Measurements from ENCODE around the gene STAMBPL1.

STAMBPL1 gene

DNA sequence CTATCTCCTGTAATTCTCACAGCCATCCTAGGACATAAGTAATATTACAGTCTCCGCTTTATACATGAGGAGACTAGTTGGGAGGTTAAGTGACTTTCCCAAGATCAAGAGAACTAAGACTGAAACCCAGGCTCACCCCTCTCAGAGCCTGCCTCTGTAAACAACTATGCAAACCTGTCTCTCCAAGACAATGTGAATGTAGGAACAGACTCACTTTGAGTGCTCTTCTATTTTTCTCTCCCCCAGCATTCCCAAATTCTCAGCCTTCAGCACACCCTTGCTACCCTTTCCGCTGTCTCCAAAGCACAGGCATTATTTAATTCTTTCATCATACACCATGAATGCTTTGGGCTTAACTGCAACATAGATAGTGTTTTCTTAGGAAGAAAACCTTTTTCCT lies 58.9 kb downstream of the STAMBPL1 start:
- in situ Hi-C loops (cut with HindIII; ENCODE audit: low pct_ligation_motif_present, low sequenced_read_pairs): no loop called here
- H3K4me3 ChIP-seq (ENCODE audit: low read depth, low read length): no peak overlapping the region
- H3K27me3 ChIP-seq (replicated peaks): no peaks in the 10 kb centered on the region
- H3K36me3 ChIP-seq (replicated peaks): peaks cover 38% of the 10 kb centered on the region
- TF ChIP-seq, protein P1, sequence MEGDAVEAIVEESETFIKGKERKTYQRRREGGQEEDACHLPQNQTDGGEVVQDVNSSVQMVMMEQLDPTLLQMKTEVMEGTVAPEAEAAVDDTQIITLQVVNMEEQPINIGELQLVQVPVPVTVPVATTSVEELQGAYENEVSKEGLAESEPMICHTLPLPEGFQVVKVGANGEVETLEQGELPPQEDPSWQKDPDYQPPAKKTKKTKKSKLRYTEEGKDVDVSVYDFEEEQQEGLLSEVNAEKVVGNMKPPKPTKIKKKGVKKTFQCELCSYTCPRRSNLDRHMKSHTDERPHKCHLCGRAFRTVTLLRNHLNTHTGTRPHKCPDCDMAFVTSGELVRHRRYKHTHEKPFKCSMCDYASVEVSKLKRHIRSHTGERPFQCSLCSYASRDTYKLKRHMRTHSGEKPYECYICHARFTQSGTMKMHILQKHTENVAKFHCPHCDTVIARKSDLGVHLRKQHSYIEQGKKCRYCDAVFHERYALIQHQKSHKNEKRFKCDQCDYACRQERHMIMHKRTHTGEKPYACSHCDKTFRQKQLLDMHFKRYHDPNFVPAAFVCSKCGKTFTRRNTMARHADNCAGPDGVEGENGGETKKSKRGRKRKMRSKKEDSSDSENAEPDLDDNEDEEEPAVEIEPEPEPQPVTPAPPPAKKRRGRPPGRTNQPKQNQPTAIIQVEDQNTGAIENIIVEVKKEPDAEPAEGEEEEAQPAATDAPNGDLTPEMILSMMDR (IDR thresholded peaks at IDR 0.05; ENCODE audit: low read depth, low read length, missing control alignments): no peak
- no peak overlapping the region for H3K27ac ChIP-seq
- DNase-seq: no peak

GRCh38 chr10:88941026-88941425 lies 61.0 kb downstream of the STAMBPL1 start:
- in situ Hi-C loops (cut with HindIII; ENCODE audit: low pct_ligation_motif_present, low sequenced_read_pairs): no loop called here
- H3K27ac ChIP-seq: no peak overlapping the region
- TF ChIP-seq, protein P1 (IDR thresholded peaks at IDR 0.05; ENCODE audit: low read depth, low read length, missing control alignments): no peak
- no peaks in the 10 kb centered on the region for H3K27me3 ChIP-seq (replicated peaks)
- no peak for DNase-seq
- H3K36me3 ChIP-seq (replicated peaks): peaks cover 35% of the 10 kb centered on the region
- H3K4me3 ChIP-seq (ENCODE audit: low read depth, low read length): no peak overlapping the region

- Histone ChIP-seq H3K4me3 (ENCODE audit: low read depth, low read length) (no peak overlapping the region), H3K27ac (no peak overlapping the region), H3K27me3 (replicated peaks) (no peaks in the 10 kb centered on the region), H3K36me3 (replicated peaks) (peaks cover 27% of the 10 kb centered on the region)
- no peak for DNase-seq
- in situ Hi-C loops (cut with HindIII; ENCODE audit: low pct_ligation_motif_present, low sequenced_read_pairs): no loop called here
- TF ChIP-seq, protein P1 (IDR thresholded peaks at IDR 0.05; ENCODE audit: low read depth, low read length, missing control alignments): no peak
These were observed 63.7 kb downstream of the STAMBPL1 start for GRCh38 chr10:88943778-88944177.

DNA sequence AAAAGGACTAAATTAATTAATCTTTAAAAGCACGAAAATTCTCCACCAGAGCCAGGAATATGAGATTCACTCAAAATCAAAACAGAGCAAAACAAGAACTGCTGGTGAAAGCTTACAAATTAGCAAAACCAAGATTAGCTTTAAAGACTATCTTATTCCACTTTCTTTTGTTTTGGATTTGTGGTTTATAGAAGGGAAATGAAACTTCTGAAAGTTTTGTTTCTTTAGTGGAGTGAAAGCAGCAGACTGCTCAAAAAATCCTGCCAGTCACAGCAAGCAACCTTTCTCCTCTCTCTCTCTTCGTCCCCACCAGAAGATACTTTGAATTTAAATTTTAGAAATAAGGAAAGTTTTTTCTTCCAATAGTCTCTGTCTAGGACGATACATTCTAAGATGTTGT lies 64.8 kb downstream of the STAMBPL1 start:
- Histone ChIP-seq H3K27ac (no peak overlapping the region), H3K27me3 (replicated peaks) (no peaks in the 10 kb centered on the region), H3K36me3 (replicated peaks) (peaks cover 22% of the 10 kb centered on the region), H3K4me3 (ENCODE audit: low read depth, low read length) (no peak overlapping the region)
- in situ Hi-C loops (cut with HindIII; ENCODE audit: low pct_ligation_motif_present, low sequenced_read_pairs): no loop called here
- TF ChIP-seq, protein P1 (IDR thresholded peaks at IDR 0.05; ENCODE audit: low read depth, low read length, missing control alignments): no peak
- DNase-seq: no peak

DNA sequence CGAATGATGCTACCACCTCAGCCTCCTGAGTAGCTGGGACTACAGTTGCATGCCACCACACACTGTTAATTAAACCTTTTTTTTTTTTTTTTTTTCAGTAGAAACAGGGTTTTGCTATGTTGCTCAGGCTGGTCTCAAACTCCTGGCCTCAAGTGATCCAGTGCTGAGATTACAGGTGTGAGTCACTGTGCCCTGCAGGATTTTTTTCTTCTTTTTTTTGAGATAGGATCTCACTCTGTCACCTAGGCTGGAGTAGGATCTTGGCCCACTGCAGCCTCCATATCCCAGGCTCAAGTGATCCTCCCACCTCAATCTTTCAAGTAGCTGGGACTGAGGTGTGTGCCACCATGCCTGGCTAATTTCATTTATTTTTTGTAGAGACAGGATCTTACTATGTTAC lies 66.2 kb downstream of the STAMBPL1 start:
- no peak overlapping the region for H3K4me3 ChIP-seq (ENCODE audit: low read depth, low read length)
- no peak for DNase-seq
- peaks cover 16% of the 10 kb centered on the region for H3K36me3 ChIP-seq (replicated peaks)
- no peak overlapping the region for H3K27ac ChIP-seq
- in situ Hi-C loops (cut with HindIII; ENCODE audit: low pct_ligation_motif_present, low sequenced_read_pairs): no loop called here
- TF ChIP-seq, protein P1 (IDR thresholded peaks at IDR 0.05; ENCODE audit: low read depth, low read length, missing control alignments): no peak
- H3K27me3 ChIP-seq (replicated peaks): no peaks in the 10 kb centered on the region

DNA sequence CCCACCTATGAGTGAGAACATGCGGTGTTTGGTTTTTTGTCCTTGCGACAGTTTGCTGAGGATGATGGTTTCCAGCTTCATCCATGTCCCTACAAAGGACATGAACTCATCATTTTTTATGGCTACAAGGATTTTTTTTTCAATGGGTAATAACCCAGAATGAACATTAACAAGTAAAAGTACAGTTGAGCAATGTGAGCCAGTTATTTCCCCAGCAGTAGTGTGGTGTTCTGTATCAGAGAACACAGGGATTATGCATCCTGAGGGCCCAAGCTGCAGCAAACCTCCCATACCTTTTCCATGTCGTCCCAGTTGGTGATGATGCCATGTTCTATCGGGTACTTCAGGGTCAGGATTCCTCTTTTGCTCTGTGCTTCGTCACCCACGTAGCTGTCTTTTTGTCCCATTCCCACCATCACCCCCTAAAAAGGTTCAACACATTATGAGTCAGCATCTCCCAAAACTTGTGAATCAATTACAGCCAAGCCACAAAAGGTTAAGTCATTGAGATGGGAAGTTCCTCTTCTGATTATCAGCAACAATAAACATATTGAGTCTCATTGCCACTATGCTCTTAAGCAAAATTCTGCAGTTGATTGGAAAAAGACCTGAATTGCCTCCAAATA lies 67.0 kb downstream of the STAMBPL1 start:
- H3K27me3 ChIP-seq (replicated peaks): no peaks in the 10 kb centered on the region
- no peak for DNase-seq
- H3K27ac ChIP-seq: no peak overlapping the region

More for the DNA sequence above, 67.0 kb downstream of the STAMBPL1 start:
- in situ Hi-C loops (cut with HindIII; ENCODE audit: low pct_ligation_motif_present, low sequenced_read_pairs): no loop called here
- TF ChIP-seq, protein P1 (IDR thresholded peaks at IDR 0.05; ENCODE audit: low read depth, low read length, missing control alignments): no peak
- Histone ChIP-seq H3K36me3 (replicated peaks) (peaks cover 12% of the 10 kb centered on the region), H3K4me3 (ENCODE audit: low read depth, low read length) (no peak overlapping the region)

All from brain microvascular endothelial cell (primary cell).